Iris pigment epithelial cell (primary cell): Measurements from ENCODE around the gene CDCP1.

Source experiments
- DNase-seq: peaks from one replicate; pipeline ENCODE4 v3.0.0-alpha.2; 2011; ENCODE audit warnings: low read depth

Gene CDCP1, protein sequence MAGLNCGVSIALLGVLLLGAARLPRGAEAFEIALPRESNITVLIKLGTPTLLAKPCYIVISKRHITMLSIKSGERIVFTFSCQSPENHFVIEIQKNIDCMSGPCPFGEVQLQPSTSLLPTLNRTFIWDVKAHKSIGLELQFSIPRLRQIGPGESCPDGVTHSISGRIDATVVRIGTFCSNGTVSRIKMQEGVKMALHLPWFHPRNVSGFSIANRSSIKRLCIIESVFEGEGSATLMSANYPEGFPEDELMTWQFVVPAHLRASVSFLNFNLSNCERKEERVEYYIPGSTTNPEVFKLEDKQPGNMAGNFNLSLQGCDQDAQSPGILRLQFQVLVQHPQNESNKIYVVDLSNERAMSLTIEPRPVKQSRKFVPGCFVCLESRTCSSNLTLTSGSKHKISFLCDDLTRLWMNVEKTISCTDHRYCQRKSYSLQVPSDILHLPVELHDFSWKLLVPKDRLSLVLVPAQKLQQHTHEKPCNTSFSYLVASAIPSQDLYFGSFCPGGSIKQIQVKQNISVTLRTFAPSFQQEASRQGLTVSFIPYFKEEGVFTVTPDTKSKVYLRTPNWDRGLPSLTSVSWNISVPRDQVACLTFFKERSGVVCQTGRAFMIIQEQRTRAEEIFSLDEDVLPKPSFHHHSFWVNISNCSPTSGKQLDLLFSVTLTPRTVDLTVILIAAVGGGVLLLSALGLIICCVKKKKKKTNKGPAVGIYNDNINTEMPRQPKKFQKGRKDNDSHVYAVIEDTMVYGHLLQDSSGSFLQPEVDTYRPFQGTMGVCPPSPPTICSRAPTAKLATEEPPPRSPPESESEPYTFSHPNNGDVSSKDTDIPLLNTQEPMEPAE

DNA sequence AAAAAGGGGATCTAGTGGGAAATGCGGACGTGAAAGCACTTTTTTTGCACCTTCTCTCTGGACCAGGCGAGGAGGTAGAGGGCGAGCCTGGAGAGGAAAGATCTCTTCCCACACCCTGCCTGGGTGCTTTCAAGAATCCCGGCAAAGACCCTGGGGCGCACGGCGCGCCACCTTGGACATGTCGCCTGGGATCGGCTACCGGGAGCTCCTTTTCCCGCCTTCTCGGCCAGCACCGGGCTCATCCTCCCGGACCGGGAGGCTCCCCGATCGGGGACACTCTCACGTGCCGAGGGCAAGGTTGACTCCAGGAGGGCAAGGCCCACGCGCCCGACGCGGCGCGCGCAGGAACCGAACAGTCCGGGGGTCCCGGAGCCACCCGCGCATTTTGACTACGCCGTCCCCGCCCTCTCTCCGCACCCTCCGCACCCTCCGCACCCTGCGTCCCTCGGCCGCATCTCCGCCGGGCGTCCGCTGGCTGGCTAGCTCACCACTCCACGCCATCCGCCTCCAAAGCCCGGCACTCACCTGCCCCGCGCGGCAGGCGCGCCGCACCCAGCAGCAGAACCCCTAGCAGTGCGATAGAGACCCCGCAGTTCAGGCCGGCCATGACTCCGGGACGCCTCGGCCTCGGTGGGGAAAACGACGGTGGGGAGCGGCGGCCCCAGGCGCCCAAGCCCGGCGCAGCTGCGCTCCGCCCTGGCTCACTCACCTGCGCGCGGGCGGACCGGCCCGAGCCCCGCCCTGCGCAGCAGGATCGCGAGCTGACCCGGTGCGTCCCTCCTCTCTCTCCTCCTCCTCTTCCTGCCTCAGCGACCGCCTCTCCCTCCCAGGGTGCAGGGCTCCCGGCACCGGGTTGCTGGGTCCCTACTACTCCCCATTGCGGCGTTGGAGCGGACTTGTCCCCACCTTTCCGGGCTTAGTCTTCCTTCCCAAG is at the start of gene CDCP1:
Gene CDCP1, minus strand, starts transcription at position 698 of the 934 bp plus-strand sequence. Its CDS starts 91 bp downstream, at position 607.
- DNase-seq, result no peak

DNA sequence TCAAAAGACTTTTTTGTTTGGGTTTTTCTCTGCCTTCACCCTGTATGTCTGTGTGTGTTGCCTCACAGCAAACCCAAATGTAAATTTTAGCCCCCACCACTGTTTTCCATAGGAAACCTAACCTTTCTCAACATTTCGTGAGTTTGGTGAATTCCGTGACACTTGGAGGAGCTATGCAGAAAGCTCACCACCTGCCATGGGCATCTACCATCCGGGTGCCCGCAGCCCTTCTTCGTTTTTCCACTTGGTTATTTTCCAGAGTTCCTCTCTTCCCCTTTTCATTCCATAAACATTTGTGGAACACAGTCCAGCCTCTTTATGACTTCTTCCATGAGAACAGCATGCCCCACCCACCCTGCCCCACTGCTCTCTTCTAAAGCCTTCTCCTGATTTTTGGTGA is 48.6 kb upstream of the CDCP1 start:
- no peak for DNase-seq

DNA sequence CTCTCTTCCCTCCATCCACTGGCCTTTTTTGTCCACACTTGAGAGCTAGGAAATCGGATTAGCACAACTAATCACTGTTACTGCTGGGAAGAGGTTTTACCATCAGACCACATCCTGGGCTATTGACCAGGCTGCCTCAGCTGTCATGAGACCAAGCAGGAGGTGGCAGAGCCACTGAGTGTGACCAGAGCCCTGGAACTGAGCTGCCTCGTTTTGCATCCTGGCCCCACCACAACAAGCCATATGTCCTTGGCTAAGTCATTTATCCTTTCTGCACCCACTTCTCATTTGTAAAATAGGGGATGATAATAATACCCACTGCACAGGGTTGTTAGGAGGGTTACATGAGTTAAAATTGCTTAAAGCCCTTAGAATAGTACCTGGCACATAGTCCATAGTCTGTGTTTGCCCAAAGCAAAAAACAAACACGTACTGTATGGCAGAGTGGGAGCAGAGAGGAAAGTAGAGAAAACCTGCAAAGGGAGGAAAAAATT is 45.8 kb upstream of the CDCP1 start:
- DNase-seq, result no peak

DNA sequence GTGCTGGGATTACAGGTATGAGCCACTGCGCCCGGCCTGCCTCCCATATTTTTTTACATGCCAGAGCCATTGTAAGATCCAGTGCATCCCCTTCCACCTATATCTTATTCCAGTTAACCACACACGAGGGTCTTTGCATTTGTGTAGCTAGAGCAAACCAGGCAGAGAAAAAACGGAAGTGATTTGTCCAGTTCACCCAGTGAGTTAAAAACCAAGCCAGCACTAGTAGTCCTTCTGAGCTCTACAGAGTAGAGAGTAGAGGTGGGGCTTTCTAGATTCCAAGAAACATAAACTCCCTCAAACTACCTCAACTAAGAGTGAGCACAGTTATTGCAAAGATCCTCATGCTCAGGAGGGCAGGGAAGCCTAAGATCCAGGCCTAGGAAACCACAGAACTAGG is 45.2 kb upstream of the CDCP1 start:
- DNase-seq, result no peak

DNA sequence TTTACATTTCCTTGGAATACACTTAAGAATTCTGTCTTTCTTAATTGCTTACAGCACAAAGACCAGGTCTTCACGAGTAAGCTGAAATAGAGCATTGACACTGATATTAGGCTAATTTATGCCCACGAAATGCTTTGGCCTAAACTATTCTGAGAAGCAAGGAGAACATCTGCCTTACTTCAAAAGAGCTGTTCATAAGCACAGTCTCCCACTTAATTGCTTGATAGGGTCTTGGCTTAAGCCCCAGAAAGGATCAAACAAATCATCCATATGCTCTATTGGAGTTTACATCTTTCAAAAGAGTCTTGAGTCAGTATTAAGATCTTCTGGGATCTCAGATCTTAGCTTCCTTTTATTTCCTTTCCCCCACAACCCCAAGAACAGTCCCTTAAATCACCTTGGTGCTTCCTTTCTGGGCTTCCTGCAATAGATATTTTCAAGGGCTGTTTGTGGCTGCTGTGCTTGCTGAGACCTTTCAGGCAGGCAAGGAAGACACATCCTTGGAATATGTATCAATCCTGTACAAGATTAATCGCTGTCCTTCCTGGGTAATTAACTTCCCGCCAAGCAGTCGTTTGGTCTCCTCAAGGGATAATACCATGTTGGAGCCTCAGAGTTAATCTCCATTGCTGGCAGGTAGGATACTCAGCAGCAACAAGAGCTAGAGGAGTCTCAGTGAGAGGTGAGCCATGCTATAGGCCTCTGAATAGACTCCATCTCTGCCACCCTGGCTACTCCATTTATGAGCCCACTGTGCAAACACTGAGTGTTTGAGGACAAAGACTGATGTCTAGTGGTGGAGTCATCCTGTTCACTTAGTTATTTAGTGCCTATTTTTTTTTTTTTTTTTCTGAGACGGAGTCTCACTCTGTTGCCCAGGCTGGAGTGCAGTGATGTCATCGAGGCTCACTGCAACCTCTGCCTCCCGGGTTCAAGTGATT is 42.8 kb upstream of the CDCP1 start:
- DNase-seq, result no peak

DNA sequence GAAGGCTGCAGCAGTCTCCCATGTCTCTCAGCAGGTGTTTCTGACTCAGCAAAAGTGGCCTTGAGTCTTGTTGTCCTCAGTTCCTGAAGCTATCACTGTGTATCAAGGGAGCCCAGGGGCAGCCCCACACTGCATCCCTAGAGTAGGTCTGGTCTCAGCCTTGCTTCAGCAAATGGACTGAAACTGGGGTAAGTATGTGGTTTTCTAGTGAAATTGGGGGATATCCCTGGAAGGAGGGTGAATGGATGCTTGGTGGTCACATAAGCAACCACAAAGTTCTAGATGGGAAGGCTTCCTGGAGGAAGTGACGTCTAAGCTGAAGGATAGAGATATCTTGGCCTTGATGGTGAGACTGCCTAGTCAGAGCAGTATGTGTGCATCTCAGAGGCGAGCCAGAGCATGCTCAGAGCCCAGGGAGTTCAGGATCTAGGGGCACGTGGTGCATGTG is 41.5 kb upstream of the CDCP1 start:
- DNase-seq, result no peak

DNA sequence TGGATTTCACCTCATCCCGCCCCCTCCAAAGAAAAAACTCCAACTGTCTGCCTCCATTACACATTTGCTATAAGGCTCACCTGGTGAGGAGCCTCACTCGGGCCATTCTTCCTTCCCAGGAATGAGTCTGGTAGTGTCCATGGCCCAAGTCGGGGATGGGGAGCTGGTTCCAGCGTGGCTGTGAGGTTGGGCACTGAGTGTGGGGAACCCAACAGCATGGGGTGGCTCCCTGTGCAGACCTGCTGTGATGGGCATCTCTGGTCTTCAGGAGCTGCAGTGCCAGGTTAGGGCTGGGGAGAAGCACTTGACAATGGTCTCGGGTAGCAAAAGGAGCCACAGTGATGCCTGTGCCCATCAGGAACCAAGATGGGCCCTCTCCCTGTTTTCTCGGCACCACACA is 40.7 kb upstream of the CDCP1 start:
- no peak for DNase-seq

DNA sequence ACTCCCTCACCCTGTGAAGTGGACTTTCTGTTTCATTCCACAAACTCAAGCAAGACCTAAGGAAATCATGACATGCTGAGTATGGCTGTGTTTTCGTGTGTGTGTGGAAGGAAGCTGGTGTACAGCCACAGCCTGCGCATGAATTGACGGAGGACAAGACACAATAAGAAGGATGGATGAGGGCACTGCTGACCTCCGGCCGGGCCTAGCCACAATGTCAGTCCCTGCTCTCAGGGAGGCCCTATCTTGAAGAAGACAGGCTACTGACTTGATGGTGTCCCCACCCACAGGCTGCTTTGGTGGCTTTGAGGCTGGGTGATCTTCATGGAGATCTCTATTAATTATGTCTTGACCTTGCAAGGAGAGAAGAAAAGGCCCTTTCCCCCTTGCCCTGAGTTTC is 39.3 kb upstream of the CDCP1 start:
- no peak for DNase-seq

DNA sequence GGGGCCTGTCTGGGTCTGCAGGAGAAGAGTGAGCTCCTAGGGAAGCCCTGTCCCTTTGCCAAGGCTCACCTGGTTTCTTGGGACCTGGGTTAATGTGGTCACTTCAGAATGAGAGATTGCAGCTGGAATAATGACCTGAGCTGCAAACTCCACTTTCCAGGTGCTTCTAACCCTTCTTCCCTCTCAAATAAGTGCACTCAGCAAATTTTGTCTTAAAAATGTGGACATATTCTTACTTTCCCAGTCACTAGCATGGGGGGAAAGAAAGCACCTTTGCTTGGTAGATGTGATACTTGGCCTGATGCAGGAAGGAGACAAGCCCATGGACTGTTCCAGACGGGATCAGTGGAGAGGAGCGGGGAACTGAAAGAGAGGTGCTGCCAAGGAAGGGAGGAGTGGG is 38.9 kb upstream of the CDCP1 start:
- no peak for DNase-seq

DNA sequence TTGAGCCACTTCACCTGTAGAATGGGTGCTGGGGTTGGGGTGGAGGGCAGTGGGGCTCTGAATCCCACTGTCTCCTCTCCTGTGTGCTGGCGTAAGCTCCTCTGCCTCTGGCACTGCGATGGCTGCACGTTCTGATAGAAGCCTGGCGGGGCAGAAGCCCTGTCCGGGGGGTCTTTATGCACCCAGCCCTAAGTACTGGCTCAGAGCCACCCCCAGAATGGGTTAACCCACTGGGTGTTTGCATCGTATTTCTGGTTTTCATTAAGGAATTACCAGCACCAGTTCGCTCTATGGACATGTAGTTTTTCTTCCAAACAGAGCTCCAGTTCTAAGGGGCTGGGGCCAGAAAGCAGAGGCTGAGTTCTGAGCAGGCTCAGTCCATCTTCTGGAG is 37.7 kb upstream of the CDCP1 start:
- DNase-seq, result no peak

DNA sequence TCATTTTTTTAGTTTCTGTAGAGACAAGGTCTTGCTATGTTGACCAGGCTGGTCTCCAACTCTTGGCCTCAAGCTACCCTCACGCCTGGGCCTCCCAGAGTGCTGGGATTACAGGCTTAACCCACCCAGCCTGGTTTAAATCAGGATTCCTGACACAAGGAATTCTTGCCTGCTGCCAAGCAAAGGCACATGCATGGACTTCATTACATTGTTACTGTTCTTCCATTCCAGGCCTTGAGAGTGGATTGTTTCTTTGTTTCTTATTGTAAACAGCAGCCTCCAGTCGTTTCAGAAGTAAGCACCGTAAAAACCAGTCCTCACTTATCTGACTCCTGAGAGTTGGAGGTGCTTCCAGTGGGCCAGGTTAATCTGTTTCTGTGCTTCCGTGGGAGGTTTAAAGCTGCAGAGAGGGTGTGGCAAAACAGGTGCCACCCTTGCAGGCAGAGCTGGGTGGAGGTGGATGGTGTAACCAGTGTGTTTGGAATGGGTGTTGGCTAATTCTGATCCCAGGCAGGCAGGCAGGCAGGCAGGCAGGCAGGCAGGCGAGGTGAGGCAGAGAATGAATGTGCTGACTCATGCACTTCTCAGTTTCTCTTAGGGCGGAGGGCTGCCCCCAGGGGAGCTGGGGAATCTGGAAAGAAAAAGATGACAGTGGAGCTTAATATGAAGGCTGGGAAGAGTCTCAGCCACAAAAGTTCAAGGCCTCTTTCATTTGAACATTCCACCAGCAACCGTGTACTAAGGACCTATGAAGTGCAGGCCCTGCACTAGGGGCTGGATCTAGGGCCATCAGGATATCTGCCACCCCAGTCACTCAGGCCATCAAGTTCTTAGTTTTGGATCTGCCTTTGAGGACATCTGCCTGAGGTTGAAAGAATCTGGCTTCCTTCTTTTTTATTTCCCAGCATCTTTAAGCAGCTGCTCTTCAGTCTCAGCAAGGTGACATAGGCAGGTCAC is 37.0 kb upstream of the CDCP1 start:
- DNase-seq, result peak; percentile 72

DNA sequence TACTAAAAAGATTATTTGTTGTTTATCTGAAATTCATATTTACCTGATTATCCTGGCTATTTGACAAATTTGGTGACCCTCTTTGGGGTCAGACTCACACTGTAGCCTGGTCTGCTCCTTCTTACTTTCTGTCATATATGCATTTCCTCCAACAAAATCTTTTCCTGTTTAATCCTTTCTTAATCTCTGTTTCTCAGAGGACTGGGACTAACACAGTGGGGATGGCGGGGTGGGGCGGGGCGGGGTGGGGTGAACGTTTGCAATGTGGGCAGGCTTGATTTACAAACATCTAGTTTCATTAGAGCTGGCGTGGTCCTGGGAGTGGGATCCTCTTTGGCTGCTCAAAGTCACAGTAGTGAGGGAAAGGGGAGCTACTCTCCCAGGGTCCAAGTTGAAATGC is 35.3 kb upstream of the CDCP1 start:
- DNase-seq, result no peak

DNA sequence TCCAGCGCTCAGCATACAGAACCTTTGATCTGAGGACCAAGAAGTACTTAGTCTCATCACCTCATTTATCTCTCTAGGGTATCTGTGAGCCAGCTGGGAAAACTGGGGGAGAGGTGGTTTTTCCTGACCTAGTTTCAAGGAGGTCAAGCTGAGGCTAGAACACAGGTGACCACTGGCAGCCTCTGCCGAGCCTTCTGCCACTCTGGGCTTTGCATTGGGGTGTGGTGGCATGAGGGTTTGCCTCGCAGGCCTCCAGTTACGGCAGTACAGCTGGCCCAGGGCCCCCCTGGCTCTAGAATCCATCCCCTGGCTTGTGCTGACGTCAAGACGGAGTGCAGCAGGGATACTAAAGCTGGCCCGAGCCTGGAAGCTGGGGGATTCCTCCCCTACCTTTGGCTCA is 34.7 kb upstream of the CDCP1 start:
- DNase-seq, result no peak

DNA sequence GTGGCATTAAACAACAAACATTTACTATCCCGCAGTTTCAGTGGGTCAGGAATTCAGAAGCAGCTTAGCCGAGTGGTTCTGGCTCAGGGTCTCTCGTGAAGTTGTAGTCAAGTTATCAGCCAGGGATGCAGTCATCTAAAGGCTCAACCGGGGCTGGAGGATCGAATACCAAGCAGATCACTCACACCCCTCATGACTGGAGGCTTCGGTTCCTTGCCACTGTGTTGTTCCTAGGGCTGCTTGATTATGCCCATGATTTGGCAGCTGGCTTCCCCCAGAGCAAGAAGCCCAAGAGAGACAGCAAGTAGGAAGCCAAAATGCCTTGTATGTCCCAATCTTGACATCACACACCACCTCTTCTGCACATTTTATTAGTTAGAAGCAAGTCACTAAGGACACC is 33.9 kb upstream of the CDCP1 start:
- peak; percentile 78 for DNase-seq

DNA sequence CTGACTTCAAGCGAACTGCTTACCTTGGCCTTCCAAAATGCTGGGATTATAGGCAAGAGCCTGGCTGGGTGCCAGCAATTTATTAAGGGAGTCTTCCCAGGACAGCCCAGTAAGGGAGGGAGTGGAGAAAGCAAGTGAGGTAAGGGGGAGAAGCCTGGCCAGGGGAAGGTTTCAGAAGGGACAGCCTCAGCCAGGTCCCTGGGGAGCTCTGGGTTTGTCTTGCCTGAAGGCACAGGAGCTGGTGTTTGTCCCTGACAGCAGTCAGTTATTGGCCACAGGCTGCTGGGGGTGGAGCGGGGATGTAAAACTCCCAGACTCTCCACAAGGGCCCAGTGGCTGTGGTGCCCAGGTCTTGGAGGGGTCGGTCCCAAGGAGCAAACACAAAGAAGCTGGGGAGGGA is 33.0 kb upstream of the CDCP1 start:
- no peak for DNase-seq

DNA sequence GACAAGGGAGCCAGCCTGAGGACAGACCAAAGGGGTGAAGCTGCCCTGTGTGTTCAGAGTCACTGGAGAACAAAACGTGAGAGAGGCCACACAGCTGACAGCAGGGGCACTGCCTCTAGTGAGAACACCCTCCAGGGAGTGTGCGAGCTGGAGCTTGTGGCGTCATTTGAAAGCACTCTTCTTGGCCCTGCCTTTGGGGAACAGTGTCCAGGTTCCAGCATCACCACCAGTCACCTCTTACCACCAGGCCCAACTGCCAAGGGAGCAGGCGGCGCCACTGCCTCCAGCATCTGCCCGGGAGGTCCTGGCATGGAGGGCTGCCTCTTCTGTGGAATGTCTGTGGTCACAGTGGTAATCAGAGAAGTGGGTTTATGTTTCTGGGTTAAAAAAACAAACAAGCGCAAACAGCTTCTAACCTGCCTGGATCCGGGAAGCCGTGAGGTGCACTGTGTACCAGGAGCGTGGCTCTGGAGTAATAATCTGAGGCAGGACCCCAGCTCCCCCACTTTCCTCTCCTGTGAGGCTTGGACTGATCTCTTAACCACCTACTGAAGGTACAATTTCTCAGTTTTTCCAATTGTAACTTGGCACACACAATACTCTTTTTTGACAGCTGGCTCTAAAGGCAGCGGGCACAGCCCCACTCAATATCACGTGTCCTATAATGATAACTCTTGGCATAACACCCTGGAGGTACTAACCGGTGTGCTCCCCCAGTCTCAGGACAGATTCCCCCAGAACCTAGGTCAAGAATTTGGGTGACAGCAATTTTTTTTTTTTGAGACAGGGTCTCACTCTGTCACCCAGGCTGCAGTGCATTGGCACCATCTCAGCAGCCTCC is 32.2 kb upstream of the CDCP1 start:
- peak; percentile 79 for DNase-seq

DNA sequence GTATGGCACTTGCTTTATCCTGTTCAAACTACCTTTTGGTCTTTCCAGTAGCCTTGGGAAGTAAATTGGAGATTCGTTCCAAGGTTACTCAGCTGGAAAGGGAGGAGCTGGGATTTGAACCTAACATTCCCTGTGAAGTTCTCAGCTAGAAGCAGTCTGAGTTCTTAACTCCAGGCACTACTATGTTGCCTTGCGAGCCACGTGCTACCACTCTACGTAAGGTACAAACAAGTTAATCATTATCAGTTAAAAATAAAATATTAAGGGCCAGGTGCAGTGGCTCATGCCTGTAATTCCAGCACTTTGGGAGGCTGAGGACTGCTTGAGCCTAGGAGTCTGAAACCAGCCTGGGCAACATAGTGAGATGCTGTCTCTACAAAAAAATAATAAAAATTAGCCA is 30.7 kb upstream of the CDCP1 start:
- DNase-seq, result no peak

DNA sequence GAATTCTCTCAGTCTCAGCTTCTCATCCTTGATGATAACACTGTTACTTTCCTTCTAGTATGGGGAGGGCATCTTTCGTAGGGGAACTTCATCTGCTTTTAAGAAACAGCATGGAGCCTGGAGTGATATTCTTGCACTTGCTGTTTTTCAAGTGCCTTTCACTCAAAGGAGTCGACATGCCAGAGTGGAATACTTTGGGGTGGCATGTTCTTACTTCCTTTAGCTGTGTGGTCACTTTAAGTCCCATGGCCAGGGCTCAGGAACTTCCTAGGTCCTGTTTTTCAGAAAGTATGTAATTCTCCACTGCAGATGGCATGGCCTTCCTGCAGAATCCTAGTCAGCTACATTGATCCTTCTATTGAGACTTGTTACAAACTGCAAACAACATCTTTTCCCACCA is 28.1 kb upstream of the CDCP1 start:
- no peak for DNase-seq

DNA sequence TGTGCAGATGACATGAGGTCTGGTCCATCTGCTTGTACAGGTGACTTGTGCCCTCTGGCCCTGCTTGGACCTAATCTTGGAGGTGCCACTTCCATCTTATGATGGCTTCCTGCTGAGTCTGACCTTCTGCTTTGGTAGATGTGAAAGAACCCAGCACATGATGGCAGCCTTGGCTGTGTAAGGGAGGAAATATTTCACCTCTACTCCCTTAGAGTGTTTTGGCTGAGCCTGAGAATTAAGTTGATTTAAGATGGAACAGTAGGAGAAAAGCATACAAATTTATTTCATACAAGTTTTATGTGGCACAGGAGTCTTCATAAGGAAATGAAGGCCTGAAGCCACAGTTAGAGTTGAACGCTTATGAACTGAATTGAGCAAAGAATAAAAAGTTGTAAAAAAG is 27.6 kb upstream of the CDCP1 start:
- DNase-seq, result no peak
